ENCODE data around the gene WWOX. TPM values are rescaled to one million over a fixed set of nuclear protein-coding genes. Genes with fewer than 3 reads are reported as not detected.
A peak's percentile ranks its signal among the peaks of the same experiment; 100 is the strongest.

WWOX gene
- total RNA-seq, 3 donors from 2014 or later: 11.7 to 18.0 (median 13.8) TPM

DNA sequence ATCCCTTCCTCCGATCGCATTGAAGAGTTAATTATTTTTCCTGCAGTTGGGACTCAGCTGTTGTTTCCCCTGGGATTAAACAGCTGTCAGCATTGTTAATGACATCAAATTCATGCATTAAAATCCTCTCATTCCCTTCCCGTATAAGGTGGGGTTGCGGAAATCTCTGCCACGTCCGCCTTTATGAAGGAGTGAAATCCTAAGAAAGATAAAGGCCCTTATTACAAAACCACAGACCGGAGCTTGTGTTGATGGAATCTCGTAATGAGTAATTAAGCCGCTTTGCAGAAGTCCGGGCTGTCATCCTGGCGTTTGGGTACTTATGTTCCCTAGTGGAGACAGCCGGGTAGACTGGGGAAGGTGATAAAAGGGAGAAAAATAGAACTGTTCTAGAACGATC, 873.5 kb downstream of the WWOX start:
- TF ChIP-seq, protein P1, sequence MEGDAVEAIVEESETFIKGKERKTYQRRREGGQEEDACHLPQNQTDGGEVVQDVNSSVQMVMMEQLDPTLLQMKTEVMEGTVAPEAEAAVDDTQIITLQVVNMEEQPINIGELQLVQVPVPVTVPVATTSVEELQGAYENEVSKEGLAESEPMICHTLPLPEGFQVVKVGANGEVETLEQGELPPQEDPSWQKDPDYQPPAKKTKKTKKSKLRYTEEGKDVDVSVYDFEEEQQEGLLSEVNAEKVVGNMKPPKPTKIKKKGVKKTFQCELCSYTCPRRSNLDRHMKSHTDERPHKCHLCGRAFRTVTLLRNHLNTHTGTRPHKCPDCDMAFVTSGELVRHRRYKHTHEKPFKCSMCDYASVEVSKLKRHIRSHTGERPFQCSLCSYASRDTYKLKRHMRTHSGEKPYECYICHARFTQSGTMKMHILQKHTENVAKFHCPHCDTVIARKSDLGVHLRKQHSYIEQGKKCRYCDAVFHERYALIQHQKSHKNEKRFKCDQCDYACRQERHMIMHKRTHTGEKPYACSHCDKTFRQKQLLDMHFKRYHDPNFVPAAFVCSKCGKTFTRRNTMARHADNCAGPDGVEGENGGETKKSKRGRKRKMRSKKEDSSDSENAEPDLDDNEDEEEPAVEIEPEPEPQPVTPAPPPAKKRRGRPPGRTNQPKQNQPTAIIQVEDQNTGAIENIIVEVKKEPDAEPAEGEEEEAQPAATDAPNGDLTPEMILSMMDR (IDR thresholded peaks at IDR 0.05): no peak
- ATAC-seq (no peak), DNase-seq (no peak)
- Histone ChIP-seq H3K4me1 (ENCODE audit: low read depth) (no peaks in the 10 kb centered on the region), H3K9me3 (no peaks in the 10 kb centered on the region), H3K4me3 (no peak overlapping the region), H3K36me3 (ENCODE audit: low read depth) (no peaks in the 10 kb centered on the region)
- intact Hi-C loops (cut with DNase I, micrococcal nuclease): no loop called here

DNA sequence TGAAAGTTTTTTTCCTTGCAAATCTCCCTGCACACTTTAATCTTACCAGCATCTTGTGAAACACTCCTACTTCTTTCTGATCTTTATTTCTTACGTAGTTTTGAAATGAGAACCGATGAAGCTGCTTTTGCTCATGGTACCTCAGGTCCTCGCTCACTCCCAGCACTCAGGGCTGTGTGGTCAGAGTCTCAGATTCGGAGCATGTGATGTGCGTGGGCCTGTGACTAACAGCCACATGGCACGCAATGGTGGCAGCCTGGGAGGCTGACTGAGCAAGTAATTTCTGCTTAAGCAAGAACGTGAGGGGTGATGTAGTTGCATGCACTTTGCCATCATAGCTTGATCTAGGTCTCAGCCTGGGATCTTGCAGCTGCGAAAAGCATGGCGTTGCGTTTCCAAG, 876.8 kb downstream of the WWOX start:
- no peaks in the 10 kb centered on the region for H3K36me3 ChIP-seq (ENCODE audit: low read depth)
- TF ChIP-seq, protein P1 (IDR thresholded peaks at IDR 0.05): no peak
- no peaks in the 10 kb centered on the region for H3K4me1 ChIP-seq (ENCODE audit: low read depth)
- no peaks in the 10 kb centered on the region for H3K9me3 ChIP-seq
- no peak for ATAC-seq
- no peak for DNase-seq
- intact Hi-C loops (cut with DNase I, micrococcal nuclease): no loop called here
- H3K4me3 ChIP-seq: no peak overlapping the region

DNA sequence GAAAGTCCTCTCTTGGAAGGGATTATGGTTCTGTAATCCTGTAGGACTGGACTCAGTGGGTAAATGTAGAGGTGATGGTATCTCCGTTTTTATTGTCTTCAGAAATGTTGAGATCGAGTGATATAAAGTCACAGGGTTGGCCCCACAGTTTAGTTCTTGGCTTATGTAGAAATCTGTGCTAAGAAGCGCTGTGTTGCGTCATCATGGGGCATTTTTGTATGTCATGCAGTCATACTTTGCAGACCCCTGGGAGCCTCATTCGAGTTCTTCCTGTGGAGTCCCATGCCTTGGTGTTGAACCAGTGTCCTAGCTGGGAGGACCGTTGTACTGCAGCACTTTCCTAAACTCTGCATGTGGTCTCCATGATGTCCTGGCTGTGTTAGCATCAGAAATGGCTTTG, 881.4 kb downstream of the WWOX start:
- Histone ChIP-seq H3K4me1 (ENCODE audit: low read depth) (no peaks in the 10 kb centered on the region), H3K36me3 (ENCODE audit: low read depth) (no peaks in the 10 kb centered on the region), H3K4me3 (no peak overlapping the region), H3K9me3 (no peaks in the 10 kb centered on the region)
- DNase-seq (no peak), ATAC-seq (no peak)
- intact Hi-C loops (cut with DNase I, micrococcal nuclease): no loop called here
- TF ChIP-seq, protein P1 (IDR thresholded peaks at IDR 0.05): no peak

DNA sequence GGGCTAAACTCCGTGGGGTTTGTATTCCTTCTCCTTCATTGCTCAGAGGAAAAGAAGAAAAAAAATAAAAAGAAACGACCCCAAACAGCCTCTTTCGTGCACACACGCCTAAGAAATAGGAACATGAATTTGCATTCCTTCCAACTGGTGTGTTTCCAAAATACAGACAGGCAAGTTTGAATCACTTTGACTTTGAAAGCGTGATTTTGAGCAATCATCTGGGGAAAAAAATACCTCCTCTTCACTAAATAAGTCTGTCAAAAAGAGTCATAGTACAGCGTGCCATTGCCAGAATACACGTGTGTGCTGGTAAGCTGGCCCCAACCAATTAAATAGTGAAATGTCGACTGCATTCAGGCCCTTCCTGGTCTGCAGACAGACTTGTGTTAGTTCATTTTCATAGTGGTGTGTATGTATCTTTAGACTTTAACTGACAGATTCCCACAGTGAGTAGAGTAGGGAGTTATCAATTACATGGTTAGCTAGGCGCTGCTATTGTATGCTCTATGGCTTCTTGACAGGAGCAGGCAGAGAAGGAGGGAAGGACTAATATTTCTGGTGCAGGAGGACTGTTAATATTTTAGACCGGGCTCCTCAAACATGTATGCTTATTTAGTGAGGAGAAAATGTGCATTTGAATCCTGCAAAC, 882.8 kb downstream of the WWOX start:
- Histone ChIP-seq H3K4me3 (no peak overlapping the region), H3K36me3 (ENCODE audit: low read depth) (no peaks in the 10 kb centered on the region), H3K4me1 (ENCODE audit: low read depth) (no peaks in the 10 kb centered on the region), H3K9me3 (no peaks in the 10 kb centered on the region)
- intact Hi-C loops (cut with DNase I, micrococcal nuclease): no loop called here
- ATAC-seq: no peak
- no peak for DNase-seq
- TF ChIP-seq, protein P1 (IDR thresholded peaks at IDR 0.05): no peak

DNA sequence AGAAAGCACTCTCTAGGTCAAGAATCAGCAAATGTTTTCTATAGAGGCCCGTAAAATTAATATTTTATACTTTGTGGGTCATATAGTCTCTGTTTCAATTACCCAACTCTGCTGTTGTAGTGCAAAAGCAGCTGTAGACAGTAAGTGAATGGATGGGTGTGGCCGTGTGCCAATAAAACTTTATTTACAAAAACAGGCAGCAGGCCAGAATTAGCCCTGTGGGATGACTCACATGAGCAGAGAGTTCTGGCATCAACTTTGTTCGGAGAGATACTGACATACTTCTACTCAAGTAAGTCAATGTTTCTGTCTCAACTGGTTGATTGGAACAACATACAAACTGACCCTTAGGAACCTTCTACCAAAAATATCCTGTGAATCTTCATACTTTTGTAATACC, 884.9 kb downstream of the WWOX start:
- ATAC-seq (peak; percentile 67), DNase-seq (peak in 1 of 3 donors; percentile 23)
- TF ChIP-seq, protein P1 (IDR thresholded peaks at IDR 0.05): no peak
- no peak overlapping the region for H3K4me3 ChIP-seq
- H3K9me3 ChIP-seq: no peaks in the 10 kb centered on the region
- H3K36me3 ChIP-seq (ENCODE audit: low read depth): no peaks in the 10 kb centered on the region
- H3K4me1 ChIP-seq (ENCODE audit: low read depth): no peaks in the 10 kb centered on the region
- intact Hi-C loops (cut with DNase I, micrococcal nuclease): no loop called here
